ENCODE data around the gene YJU2. TPM values are rescaled to one million over a fixed set of nuclear protein-coding genes. Genes with fewer than 3 reads are reported as not detected.
"Not testable (repeated sequence)": the region's sequence is repeated elsewhere in the genome, so short reads cannot be mapped to it uniquely, and the experiment has no call there.

YJU2 gene
- total RNA-seq, 1 donor from 2014 or later, result 19.9 TPM

GRCh38 chr19:4217429-4218264 lies 29.2 kb upstream of the YJU2 start:
- H3K36me3 ChIP-seq, result no peaks in the 10 kb centered on the region
- no peak overlapping the region for H3K4me3 ChIP-seq
- no peak overlapping the region for H3K27ac ChIP-seq
- intact Hi-C loops (cut with DNase I), result no loop called here
- H3K27me3 ChIP-seq, result no peaks in the 10 kb centered on the region
- H3K9me3 ChIP-seq, result no peaks in the 10 kb centered on the region
- TF ChIP-seq CTCF (IDR thresholded peaks at IDR 0.05) (no peak), POLR2AphosphoS5 (IDR thresholded peaks at IDR 0.05; ENCODE audit: insufficient read depth in 1 of 2, low read depth in 1 of 2) (no peak), POLR2A (IDR thresholded peaks at IDR 0.05) (no peak)
- no peak for DNase-seq (ENCODE audit: extremely low spot score in 2 of 2)
- no peaks in the 10 kb centered on the region for H3K4me1 ChIP-seq

- H3K36me3 ChIP-seq; intact Hi-C loops (cut with DNase I); H3K27ac ChIP-seq; H3K4me3 ChIP-seq; DNase-seq (ENCODE audit: extremely low spot score in 2 of 2); H3K27me3 ChIP-seq; H3K9me3 ChIP-seq; H3K4me1 ChIP-seq: not testable (repeated sequence)
Observed at GRCh38 chr19:4218523-4218922, 28.4 kb upstream of the YJU2 start.

- H3K4me3 ChIP-seq, result no peak overlapping the region
- no peak for TF ChIP-seq POLR2A (IDR thresholded peaks at IDR 0.05)
- no peak for TF ChIP-seq POLR2AphosphoS5 (IDR thresholded peaks at IDR 0.05; ENCODE audit: insufficient read depth in 1 of 2, low read depth in 1 of 2)
- no peaks in the 10 kb centered on the region for H3K9me3 ChIP-seq
- no peaks in the 10 kb centered on the region for H3K27me3 ChIP-seq
- no peak for DNase-seq (ENCODE audit: extremely low spot score in 2 of 2)
- intact Hi-C loops (cut with DNase I), result no loop called here
- no peaks in the 10 kb centered on the region for H3K36me3 ChIP-seq
- no peak overlapping the region for H3K27ac ChIP-seq
- H3K4me1 ChIP-seq, result no peaks in the 10 kb centered on the region
Observed at GRCh38 chr19:4220188-4220587, 26.7 kb upstream of the YJU2 start.

- DNase-seq (ENCODE audit: extremely low spot score in 2 of 2), result no peak
- no peaks in the 10 kb centered on the region for H3K36me3 ChIP-seq
Observed at GRCh38 chr19:4224470-4224869, 22.4 kb upstream of the YJU2 start.

GRCh38 chr19:4225885-4226284 lies 21.0 kb upstream of the YJU2 start:
- intact Hi-C loops (cut with DNase I), result no loop called here
- Histone ChIP-seq H3K36me3 (no peaks in the 10 kb centered on the region), H3K9me3 (no peaks in the 10 kb centered on the region), H3K27ac (no peak overlapping the region), H3K4me1 (no peaks in the 10 kb centered on the region), H3K4me3 (no peak overlapping the region), H3K27me3 (no peaks in the 10 kb centered on the region)
- TF ChIP-seq POLR2AphosphoS5 (IDR thresholded peaks at IDR 0.05; ENCODE audit: insufficient read depth in 1 of 2, low read depth in 1 of 2) (no peak), POLR2A (IDR thresholded peaks at IDR 0.05) (no peak), CTCF (IDR thresholded peaks at IDR 0.05) (no peak)
- no peak for DNase-seq (ENCODE audit: extremely low spot score in 2 of 2)

More at GRCh38 chr19:4224470-4224869, 22.4 kb upstream of the YJU2 start:
- Histone ChIP-seq H3K27me3 (no peaks in the 10 kb centered on the region), H3K4me1 (no peaks in the 10 kb centered on the region), H3K27ac (no peak overlapping the region), H3K9me3 (no peaks in the 10 kb centered on the region), H3K4me3 (no peak overlapping the region)
- intact Hi-C loops (cut with DNase I), result no loop called here
- TF ChIP-seq CTCF (IDR thresholded peaks at IDR 0.05) (no peak), POLR2A (IDR thresholded peaks at IDR 0.05) (no peak), POLR2AphosphoS5 (IDR thresholded peaks at IDR 0.05; ENCODE audit: insufficient read depth in 1 of 2, low read depth in 1 of 2) (no peak)

GRCh38 chr19:4227771-4228170 lies 19.1 kb upstream of the YJU2 start:
- Histone ChIP-seq H3K4me1 (no peaks in the 10 kb centered on the region), H3K9me3 (no peaks in the 10 kb centered on the region), H3K36me3 (no peaks in the 10 kb centered on the region), H3K27me3 (no peaks in the 10 kb centered on the region), H3K27ac (no peak overlapping the region), H3K4me3 (no peak overlapping the region)
- no peak for DNase-seq (ENCODE audit: extremely low spot score in 2 of 2)
- intact Hi-C loops (cut with DNase I), result no loop called here
- TF ChIP-seq POLR2A (IDR thresholded peaks at IDR 0.05) (no peak), CTCF (IDR thresholded peaks at IDR 0.05) (no peak), POLR2AphosphoS5 (IDR thresholded peaks at IDR 0.05; ENCODE audit: insufficient read depth in 1 of 2, low read depth in 1 of 2) (no peak)

All from vagina (tissue), 2 donors.